Stimulated activated CD4-positive, alpha-beta T cell treated with anti-CD3 and anti-CD28 coated beads, Interleukin-1b, Interleukin-23, amount 100 ng/mL, for 48 hours (primary cell): ENCODE data around the gene ARFIP1.
"Not testable (repeated sequence)": the region's sequence is repeated elsewhere in the genome, so short reads cannot be mapped to it uniquely, and the experiment has no call there.

Experiments
- DNase-seq: peaks from one replicate; pipeline ENCODE4 v3.0.0-alpha.2; 2020

The ARFIP1 gene

GRCh38 chr4:152785639-152786615 is 6.2 kb downstream of the ARFIP1 start:
- DNase-seq = no peak

DNA sequence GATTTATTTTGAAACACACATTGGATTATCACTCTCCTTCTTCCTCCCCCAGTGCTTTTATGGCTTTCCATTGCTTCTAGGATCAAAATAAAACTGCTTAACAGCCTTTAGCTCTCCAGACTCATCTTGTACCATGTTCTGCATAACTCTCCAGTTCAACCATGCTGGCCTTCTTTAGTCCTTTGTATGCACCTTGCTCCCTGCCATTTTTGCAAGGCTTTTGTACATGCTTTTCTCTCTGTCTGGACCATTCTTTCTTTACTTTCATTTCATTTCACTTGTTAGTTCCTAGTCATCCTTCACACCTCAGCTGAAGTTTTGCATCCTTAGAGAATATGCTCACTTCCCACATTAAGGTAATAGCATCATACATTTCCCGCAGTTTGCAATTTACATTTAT is 6.9 kb downstream of the ARFIP1 start:
- DNase-seq = no peak

GRCh38 chr4:152795891-152796290 is 16.1 kb downstream of the ARFIP1 start:
- DNase-seq = no peak

GRCh38 chr4:152803541-152803940 is 23.8 kb downstream of the ARFIP1 start:
- no peak for DNase-seq

DNA sequence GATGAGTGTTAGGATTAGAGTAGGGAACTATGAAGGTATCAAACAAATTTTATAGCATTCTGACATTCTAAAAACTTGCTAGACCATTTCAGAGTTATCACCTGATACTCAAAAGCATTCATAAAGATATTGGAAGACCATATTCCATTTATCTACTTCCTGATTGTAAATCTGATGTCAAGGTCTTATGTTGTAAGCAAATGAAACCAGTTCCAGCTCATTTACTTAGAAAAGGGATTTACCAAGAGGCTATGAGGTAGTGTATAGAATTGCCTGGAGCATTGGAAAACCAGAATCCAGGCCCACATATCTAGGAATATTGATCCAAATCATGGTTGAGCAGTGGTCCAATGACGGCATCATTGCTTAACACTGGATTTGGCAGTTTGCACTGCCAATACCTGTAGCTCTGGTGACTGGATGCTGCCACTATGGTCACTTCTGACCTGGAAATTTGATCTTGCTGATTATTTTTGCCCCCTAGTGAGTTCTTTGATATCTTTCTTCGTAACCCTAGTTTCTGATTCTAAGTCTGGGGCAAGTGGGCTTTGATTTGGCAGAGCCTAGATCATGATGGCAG is 25.4 kb downstream of the ARFIP1 start:
- DNase-seq = no peak

GRCh38 chr4:152805818-152806217 is 26.1 kb downstream of the ARFIP1 start:
- DNase-seq = no peak

DNA sequence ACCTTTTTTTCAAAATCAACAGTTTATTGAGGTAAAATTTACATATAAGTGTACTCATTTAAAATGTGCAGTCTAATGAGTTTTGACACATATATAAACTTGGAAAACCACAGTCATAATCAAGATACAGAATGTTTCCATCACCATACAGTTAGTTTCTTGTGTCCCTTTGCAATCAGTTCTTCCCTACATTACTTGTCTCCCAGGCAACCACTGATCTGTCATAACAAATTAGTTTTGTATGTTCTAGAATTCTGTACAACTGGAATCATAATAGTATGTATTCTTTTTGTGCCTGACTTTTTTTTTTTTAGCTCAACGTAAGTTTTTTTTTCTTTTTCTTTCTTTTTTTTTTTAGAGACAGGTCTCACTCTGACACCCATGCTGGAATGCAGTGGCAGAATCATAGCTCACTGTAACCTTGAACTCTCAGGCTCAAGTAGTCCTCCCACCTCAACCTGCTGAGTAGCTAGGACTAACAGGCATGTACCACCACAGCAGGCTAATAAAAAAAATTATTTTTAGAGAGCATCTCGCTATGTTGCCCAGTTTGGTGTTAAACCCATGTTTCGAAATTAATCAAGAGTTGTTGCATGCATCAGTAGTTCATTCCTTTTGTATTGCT is 26.9 kb downstream of the ARFIP1 start:
- DNase-seq = no peak

DNA sequence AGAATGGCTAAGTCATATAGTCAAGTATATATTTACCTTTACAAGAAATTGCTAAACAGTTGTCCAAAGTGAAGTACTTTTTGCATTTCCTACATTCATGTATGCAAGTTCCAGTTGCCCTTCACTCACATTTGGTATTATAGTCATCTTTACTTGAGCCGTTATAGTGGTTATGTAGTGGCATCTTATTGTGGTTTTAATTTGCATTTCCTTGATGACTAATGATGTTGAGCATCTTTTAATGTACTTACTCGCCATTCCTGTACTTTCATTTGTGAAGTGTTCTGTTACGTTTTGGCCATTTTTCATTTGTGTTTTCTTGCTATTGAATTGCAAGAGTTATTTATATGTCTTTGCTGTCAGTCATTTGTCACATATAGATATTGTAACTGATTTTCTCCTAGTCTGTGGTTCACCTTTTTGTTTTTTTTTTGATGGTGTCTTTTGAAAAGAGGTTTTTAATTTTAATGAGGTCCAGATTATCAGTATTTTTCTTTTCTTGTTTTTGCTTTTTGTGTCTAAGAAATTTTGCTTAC is 27.6 kb downstream of the ARFIP1 start:
- no peak for DNase-seq

DNA sequence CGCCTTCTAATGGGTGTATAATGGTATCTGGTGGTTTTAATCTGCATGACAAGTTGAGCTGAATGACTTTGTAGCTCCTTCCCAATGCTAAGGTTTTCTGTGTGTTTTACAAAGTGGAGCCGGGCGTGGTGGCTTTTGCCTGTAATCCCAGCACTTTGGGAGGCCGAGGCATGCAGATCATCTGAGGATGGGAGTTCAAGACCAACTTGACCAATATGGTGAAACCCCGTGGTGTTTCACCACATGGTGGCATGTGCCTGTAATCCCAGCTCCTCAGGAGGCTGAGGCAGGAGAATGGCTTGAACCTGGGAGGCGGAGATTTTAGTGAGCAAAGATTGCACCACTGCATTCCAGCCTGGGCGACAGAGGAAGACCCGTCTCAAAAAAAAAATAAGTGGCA is 28.9 kb downstream of the ARFIP1 start:
- no peak for DNase-seq

DNA sequence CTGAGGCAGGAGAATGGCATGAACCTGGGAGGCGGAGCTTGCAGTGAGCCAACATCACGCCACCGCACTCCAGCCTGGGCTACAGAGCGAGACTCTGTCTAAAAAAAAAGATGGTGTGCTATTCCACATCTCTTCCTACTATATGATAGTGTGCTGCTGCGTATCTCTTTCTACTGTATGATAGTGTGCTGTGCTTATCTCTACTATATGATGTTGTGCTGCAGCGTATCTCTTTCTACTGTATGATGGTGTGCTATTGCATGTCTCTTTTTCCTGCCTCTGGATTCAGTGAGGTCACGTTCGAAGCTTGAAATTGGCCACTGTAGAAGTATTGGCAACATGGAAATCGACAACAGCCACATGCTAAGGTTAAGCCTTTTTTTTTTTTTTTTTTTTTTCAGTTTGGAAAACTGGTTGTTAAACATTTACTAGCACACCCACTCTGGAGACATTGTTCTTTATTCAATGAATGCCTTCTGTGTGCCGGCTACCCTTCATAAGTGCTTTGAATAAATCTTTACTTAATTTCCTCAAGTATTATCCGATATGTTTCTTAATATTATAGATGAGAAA is 31.0 kb downstream of the ARFIP1 start:
- no peak for DNase-seq

DNA sequence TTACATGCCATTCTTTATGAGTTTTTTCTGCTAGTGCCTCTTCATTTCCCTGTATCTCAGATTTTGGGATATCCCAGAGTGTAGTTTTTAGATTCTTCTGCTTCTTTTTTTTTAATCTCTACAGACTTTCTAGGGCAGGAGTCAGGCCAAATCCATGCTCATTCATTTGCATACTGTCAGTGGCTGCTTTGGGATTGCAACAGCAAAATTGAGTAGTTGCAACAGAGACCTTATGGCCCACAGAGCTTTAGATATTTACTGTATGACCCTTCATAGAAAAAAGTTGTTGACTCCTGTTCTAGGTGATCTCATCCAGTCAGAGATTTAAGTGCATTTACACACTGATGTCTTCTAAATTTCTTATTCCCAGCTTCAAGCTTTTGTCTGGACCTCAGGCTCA is 35.3 kb downstream of the ARFIP1 start:
- DNase-seq = no peak

- DNase-seq = no peak
Observed at GRCh38 chr4:152817331-152817730, 37.6 kb downstream of the ARFIP1 start.

DNA sequence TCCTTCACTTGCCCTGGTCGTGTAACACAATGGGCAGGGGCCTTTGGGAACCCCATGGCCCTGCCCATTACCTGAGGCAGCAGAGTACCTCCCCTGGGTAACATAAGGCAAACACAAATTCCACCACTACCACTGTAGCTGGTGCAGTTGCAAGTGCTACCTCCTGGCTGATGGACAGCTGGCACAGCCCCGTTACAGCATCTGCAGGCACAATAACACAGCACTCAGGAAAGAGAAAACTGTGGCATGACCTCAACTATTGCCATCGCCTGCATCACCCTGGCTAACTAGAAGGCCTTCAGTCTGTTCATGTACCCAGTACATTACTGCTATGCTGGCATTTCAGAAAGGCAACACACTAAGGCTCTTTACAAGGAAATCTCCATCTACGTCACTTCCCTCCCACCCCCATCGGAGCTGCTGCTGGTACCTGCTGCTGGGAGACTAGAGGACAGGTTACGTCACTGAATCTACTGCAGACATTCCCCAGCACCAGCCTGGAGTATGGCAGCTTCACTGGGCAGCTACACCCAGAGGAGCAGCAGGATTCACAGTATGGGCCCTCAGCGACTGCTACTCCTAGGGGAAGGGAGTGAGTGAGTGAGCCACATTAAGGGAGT is 39.4 kb downstream of the ARFIP1 start:
- DNase-seq = no peak

DNA sequence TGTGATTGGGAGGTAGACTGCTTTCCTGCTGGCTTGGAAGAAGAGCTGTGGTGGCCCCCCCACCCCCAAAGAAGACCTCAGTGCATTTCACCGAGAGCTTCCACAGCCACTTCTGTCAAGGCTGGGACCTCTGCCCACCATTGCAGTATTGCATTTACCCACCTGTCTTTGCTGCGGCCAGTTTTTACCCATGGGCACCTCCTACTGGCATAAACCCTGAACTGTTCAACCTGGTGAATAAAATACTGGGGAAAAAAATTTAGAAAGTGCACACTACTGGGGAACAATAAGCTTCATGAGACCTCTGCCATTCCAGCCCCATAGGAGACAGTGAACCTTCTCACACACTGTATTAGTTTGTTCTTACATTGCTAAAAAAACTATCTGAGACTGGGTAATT is 40.3 kb downstream of the ARFIP1 start:
- no peak for DNase-seq

DNA sequence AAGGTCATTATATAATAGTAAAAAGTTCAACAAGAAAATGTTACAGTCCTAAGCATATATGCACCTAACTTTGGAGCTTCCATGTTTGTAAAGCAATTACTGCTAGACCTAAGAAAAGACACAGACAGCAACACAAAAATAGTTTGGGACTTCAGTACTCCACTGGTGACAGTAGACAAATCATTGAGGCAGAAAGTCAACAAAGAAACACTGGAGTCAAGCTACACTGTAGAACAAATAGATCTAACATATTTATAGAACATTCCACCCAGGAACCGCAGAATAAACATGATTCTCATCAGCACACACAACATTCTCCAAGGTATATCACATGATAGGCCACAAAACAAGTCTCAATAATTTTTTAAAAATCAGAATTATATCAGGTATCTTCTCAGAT is 42.6 kb downstream of the ARFIP1 start:
- DNase-seq = no peak

DNA sequence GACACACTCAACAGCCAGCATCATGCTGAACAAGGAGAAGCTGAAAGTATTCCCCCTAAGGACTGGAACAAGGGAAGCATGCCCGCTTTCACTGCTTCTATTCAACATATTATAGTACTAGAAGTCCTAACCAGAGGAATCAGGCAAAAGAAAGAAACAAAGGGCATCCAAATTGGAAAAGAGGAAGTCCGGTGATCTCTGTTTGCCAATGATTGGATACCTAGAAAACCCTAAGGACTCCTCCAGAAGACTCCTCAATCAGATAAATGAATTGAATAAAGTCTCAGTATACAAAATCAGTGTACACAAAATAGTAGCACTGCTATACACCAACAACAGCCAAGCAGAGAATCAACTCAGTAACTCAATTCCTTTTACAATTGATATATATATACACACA is 44.8 kb downstream of the ARFIP1 start:
- no peak for DNase-seq

DNA sequence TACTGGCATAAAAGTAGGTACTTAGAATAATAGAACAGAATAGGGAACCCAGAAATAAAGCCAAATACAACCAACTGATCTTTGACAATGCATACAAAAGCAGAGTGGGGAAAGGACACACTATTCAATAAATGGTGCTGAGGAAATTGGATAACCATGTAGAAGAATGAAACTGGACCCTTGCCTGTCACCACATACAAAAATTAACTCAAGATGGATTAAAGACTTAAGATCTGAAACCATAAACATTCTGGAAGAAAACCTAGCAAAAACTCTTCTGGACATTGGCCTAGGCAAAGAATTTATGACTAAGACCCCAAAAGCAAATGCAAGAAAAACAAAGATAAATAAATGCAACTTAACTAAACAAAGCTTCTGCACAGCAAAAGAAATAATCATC is 45.6 kb downstream of the ARFIP1 start:
- no peak for DNase-seq

- no peak for DNase-seq
Observed at GRCh38 chr4:152828122-152828521, 48.4 kb downstream of the ARFIP1 start.

DNA sequence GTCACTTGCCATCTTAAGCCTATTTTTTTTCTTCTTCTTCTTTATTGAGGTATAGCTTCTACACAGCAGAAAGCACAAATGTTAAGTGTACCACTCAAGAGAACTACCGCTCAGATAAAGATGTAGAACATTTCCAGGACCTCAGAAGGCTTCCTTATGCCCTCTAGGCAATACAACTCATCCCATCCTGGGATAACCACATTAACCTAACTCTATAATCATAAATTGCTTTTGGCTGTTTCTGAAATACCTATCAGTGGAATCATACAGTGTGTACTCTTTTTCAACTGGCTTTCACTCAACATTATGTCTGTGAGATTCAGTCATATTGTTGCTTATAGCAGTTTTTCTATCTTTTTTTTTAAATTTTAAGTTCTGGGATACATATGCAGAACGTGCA is 51.7 kb downstream of the ARFIP1 start:
- no peak for DNase-seq

- DNase-seq = no peak
Observed at GRCh38 chr4:152836936-152837335, 57.2 kb downstream of the ARFIP1 start.

GRCh38 chr4:152839729-152840128 is 60.0 kb downstream of the ARFIP1 start:
- DNase-seq = not testable (repeated sequence)

GRCh38 chr4:152843481-152844090 is 63.8 kb downstream of the ARFIP1 start:
- DNase-seq = no peak
